Superior temporal gyrus (tissue), 1 donor: ENCODE data around the gene TRPM7.
"Not testable (repeated sequence)": the region's sequence is repeated elsewhere in the genome, so short reads cannot be mapped to it uniquely, and the experiment has no call there.

ENCODE experiments used
- DNase-seq: peaks from one replicate; pipeline ENCODE4 v3.0.0-alpha.2; 2016; ENCODE audit errors: extremely low spot score

Gene TRPM7, protein sequence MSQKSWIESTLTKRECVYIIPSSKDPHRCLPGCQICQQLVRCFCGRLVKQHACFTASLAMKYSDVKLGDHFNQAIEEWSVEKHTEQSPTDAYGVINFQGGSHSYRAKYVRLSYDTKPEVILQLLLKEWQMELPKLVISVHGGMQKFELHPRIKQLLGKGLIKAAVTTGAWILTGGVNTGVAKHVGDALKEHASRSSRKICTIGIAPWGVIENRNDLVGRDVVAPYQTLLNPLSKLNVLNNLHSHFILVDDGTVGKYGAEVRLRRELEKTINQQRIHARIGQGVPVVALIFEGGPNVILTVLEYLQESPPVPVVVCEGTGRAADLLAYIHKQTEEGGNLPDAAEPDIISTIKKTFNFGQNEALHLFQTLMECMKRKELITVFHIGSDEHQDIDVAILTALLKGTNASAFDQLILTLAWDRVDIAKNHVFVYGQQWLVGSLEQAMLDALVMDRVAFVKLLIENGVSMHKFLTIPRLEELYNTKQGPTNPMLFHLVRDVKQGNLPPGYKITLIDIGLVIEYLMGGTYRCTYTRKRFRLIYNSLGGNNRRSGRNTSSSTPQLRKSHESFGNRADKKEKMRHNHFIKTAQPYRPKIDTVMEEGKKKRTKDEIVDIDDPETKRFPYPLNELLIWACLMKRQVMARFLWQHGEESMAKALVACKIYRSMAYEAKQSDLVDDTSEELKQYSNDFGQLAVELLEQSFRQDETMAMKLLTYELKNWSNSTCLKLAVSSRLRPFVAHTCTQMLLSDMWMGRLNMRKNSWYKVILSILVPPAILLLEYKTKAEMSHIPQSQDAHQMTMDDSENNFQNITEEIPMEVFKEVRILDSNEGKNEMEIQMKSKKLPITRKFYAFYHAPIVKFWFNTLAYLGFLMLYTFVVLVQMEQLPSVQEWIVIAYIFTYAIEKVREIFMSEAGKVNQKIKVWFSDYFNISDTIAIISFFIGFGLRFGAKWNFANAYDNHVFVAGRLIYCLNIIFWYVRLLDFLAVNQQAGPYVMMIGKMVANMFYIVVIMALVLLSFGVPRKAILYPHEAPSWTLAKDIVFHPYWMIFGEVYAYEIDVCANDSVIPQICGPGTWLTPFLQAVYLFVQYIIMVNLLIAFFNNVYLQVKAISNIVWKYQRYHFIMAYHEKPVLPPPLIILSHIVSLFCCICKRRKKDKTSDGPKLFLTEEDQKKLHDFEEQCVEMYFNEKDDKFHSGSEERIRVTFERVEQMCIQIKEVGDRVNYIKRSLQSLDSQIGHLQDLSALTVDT (N-terminal part only)

DNA sequence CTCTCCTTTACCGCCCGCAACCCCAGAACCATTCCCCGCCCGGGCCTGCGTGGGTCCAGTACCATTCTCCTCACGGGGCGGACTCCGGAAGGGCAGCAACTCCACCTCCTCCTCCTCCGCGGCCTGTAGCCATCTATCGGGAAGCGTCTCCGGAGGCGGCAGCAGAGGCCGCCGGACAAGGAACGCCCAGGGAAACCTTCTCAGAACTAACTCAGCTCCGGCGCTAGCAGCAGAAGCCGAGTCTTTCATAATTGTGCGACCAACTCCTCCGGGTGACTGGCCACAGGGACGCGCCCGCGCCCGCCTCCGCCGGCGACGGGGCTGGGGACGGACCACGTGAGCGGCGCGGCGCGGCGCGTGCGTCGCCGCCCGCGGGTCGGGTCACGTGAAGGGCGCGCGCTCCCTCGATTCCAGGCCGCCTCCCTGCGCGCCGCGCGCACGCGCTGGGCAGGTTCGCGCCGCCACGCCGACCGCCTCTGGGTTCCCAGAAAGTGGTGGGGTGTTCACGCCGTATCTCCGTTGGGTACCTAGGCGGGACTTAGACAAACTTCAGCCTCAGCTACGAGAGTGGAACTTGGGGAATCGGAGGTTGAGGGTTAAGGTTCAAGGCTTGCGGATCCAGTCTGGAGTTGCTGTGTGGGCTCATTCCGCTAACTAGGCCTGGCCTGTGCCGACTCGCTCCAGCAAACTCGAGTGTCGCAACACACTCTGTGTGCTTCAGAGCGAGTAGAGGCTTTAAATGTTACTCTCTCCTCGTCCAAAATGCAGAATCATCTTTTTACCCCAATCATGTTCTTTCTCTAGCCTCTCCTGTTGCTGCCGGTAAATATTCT is at the start of gene TRPM7:
Gene TRPM7, minus strand, starts transcription at position 329 of the 833 bp plus-strand sequence. Its CDS starts 264 bp downstream, at position 65.
- peak; percentile 84 for DNase-seq

DNA sequence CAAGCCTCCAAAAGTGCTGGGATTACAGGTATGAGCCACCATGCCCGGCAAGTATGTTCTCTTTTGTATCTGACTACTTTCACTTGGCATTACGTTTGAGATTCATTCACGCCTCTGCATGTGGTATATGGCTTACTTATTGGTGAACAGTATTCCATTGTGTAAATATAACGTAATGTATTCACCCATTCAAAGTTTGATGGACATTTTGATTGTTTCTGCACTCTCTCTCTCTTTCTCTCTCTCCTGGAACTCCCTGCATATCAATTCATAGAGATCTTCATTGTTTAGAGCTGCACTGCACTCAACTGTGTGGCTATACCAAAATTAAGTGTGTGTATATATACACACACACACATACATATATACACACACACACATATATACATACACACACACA is 48.6 kb upstream of the TRPM7 start:
- peak; percentile 33 for DNase-seq

DNA sequence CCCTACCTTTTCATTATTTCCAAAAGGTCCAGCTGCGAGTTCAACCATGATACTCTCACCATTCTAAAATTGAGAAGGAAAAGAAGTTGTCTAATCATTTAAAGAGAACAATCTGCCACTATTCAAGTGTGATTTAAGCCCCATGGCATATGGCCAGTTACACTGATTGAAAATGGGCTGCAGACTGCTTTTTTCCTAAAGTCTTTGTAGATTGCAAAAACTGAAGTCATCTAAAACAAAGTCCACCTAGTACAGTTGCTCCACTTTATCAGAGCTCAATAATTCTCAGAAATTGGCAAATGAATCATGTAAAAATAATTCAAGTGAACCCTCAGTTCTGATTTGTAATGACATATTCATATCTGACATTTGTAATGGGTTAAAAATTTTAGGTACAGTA is 39.7 kb upstream of the TRPM7 start:
- no peak for DNase-seq

DNA sequence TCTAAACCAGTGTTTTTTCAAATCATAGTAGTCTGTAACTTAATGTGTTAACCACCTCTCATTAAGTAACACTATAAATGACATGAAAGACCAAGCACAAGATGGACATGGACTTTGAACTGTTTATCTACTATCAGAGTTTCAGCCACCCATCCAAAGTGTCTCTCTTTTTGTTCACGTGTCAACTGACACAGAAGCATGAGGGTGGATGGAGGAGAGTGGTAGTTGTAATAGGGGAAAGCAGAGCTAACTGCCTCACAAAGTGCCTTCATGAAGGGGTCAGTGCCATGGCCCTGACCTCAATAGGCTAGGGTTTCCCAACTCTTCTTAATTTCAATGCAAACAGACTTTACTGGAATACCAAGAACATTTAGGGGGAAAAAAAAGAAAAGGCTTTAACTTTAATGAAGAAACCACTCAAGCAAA is 32.1 kb upstream of the TRPM7 start:
- DNase-seq, result no peak

DNA sequence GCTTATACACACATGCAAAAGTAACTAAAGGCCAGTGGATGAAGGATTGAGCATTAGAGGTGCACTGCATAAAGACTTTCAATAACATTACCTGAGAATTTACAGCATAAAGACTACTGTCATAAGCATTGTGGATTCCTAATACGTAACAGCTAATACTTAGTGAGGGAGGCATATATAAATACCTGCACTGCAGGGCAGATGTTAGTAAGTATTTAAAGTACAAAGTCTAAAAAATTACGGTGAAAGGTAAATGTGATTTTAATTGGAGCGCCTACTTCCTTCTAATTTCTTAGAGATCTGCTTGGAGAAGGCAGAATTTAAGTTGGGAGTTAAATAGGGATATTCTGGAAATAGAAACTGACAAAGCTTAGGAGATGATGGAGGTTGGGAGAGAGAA is 25.4 kb upstream of the TRPM7 start:
- no peak for DNase-seq

DNA sequence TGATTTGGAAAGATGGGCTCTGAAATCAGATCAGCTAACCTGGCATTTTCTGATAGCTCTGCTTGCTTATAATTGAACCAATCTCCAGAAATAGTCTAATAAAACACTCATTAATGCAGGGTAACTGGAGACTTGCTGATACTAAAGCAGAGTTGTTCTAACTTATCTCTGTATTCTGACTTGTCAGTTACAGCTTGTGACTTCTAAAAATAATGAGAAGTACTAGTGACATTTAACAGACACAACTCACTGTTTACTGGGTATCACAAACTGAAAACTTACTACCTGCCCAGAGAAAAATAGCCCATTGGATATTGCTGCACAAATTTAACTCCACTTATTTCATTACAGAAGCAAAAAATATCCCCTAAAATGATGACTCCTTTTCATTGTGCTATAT is 24.0 kb upstream of the TRPM7 start:
- DNase-seq, result no peak

DNA sequence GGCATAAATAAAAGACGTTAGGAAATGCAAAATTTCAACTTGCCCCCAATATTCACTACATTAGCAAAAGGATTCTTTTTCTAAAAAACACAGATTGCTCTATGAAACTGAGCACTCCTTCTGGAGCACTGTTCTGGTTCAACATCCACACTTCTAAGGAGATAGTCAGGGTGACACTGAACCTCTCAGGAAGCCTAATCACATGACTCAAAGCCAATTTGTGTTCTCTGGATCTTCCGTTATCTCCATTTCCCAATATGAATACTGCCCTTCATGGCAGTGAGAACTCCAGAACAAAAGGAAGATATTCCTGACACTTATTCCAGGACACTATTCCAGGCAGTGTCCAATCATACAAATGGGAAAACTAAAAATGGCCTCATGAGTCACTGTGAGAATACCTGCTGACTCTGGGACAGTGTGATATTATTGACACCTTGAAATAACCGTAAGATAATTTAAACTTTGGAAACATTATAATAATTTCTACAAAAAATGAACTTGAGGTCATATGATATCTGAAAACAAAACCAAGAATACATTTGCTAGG is 21.4 kb upstream of the TRPM7 start:
- DNase-seq, result no peak

DNA sequence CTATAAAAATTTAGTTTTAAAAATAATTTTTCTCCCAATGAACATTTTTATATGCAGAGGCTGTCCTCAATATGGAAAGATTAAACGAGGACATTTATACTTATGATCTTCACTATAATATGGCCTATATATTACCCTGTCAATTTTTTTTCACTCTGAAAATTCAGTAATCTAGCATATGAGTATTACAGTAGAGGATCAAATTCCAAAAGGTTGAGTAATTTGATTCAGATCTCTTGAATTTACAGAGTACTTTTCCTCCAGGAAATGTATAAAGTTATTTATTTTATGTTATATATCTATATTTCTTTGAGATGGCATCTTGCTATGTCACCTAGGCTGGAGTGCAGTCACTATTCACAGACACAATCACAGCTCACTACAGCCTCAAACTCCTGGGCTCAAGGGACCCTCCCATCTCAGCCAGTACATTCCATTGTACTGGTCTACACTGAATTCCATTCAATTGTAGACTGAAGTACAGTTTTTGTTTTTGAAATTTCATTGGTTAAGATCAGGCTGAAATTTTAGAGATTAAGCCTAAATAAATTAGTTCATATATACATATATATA is 16.3 kb upstream of the TRPM7 start:
- DNase-seq, result no peak

DNA sequence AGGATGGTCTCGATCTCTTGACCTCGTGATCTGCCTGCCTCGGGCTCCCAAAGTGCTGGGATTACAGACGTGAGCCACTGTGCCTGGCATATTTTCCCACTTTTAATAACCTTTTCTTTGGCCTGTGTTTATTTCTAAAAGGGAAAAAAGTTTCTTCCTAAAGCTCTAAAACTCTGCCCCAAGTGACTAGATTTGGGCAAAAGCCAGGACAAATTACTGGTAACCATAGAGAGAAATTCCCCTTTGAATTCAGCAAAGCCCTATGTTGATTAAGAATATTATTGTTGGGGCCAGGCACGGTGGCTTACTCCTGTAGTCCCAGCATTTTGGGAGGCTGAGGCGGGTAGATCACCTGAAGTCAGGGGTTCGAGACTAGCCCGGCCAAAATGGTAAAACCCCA is 11.5 kb upstream of the TRPM7 start:
- DNase-seq, result no peak

DNA sequence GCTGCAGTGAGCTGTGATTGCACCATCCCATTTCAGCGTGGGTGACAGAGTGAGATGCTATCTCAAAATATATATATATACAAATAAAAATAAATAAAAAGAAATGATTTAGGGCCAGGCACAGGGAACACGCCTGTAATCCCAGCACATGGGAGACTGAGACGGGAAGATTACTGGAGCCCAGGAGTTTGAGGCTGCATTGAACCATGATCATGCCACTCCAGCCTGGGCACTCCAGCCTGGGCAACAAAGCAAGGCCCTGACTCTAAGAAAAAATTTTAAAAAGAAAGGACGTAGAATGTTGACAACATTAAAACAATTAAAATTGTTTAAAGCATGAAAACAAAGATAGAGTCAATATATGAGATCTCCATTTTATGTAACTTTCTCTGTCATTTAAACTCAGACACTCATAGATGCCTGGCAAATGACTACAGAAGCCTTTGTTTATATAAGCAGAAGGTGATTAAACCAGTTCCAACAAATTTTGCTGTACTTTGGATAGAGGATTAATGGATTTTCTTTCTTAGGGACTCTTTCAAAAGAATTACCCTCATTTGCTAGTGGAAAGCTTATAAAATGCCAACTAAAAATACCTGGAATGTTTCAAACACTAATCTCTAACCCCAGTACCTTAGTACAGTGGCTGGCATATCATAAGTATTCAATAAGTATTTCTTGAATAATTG is 10.7 kb upstream of the TRPM7 start:
- no peak for DNase-seq

DNA sequence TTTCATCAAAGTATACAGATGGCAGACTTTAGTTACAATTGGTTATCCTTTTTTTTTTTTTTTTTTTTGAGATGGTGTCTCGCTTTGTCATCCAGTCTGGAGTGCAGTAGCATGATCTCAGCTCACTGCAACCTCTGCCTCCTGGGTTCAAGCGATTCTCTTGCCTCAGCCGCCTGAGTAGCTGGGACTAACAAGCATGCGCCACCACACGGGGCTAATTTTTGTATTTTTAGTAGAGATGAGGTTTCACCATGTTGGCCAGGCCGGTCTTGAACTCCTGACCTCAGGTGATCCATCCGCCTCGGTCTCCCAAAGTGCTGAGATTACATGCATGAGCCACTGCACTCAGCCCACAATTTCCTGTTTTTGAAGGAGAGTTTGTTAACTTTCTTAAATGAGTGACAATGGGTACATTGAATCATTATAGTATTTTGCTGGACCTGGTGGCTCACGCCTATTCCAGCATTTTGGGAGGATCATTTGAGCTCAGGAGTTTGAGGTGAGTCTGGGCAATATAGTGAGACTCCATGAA is 8.1 kb upstream of the TRPM7 start:
- DNase-seq, result not testable (repeated sequence)

DNA sequence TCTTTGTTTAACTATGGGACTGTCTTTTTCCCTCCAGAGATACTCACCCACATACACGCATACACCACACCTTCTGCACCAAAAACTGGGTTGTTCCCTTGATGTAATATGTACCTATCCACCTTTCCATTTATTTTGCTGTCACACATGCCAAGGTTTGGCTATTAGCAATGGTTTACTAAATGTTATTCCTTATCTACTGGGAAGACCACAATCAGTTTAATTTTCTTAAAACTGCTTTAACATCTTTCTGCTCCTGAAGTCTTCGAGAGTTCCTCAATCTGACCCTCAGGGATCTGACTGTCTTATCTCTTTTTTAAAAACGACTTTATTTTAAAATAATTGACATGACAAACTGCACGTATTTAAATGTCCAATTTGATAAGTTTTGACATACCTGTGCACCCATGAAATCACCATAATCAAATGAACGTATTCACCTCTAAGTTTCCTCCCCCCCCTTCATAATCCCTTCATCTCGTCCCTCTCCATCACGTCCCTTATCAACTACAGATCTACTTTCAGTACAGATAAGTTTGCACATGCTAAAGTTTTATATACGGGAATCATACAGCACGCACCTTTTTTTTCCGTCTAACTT is 805 bp upstream of the TRPM7 start:
- no peak for DNase-seq

DNA sequence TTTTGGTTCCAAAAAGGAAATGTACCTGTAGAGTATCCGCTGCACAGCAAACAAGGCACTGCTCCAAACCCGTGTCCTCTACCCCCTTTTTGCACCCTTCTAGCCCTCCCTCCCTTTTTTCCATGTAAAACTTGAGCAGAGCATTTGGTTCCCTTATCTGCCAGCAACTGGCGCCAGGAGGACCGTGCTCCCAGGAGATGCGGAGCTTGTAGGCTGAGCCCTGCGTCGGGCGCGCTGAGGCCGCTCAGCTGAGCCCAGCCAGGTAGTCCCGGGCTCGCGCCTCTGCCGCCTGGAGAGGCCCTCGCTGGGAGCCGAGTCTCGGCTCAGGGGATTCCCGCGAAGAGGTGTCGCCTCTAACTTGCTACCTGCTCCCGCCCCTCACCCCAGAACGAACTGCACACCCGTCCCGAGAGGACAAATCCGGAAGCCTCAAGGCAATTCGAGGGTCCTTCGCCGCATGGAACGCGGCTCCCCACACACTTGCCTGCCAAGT is 575 bp downstream of the TRPM7 start:
- peak; percentile 49 for DNase-seq

DNA sequence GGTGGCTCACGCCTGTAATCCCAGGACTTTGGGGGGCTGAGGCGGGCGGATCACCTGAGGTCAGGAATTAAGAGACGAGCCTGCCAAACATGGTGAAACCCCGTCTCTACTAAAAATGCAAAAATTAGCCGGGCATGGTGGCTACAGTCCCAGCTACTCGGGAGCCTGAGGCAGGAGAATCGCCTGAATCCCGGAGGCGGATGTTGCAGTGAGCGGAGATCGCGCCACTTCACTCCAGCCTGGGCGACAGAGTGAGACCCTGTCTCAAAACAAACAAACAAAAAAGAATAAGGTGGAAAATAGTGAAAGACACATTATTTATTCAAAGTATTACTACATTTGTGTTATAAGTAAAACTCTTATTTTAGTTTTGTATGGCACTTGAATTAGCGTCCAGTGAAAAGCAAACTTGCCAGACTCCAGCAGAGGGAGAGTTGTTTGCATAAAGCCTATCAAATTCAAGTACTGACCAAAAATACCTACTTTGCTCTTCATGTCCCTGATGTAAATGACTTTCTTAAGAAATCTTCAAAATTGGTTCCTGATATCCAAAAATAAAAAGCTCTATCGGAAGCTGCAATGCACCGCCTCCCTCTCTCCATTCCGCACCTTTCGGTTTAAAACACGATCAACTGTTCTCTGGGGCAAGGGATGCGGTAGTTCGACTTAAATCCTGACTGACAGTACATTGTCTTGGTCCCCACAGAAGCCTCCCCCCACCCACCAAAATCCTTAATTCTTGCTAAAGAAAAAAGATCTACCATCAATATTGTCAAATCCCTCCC is 1.2 kb downstream of the TRPM7 start:
- DNase-seq, result peak; percentile 25

DNA sequence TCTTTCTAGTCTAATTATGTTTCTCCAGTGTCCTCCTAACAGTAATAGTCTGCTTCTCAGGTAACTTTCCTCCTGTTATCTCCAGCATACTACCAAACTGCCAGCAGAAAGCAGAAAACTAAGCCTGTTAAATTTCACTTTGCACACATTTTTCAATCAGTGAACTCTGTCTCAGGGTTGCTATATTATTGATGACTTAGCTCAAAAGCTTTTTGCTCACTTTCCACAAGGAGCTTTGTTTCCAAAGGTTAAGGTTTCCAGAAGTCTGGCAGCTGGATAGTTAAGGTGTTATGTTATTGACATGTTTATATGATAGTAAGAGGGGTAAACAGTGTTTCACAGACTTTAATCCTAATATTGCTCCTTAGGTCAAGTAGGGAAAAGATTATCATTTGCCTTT is 5.1 kb downstream of the TRPM7 start:
- DNase-seq, result no peak

DNA sequence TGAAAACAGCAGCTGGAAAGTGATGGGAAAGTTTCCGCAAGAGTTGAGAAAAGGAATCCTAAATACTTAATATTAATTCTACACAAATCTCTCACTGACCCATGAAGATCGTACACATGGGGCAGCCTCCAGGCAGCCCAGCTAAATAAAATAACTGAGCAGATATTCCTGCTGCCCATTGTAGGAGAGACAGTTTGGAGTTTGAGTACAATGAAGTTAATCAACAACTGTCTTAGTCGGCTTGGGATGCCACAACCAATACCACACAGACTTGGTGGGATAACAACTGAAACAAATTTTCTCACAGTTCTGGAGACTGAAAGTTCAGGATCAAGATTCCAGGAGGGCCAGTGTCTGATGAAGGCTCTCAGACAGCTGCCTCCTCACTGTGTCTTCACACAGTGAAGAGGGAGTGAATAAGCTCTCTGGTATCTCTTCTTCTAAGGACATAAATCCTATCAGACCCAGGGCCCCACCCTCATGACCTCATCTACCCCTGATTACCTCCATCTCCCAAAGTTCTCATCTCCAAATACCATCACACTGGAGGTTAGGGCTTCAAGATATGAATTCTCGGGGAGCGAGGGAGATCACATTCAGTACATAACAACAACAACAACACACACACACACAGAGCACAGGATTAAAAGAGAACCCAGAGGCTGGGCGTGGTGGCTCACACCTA is 9.7 kb downstream of the TRPM7 start:
- DNase-seq, result no peak

DNA sequence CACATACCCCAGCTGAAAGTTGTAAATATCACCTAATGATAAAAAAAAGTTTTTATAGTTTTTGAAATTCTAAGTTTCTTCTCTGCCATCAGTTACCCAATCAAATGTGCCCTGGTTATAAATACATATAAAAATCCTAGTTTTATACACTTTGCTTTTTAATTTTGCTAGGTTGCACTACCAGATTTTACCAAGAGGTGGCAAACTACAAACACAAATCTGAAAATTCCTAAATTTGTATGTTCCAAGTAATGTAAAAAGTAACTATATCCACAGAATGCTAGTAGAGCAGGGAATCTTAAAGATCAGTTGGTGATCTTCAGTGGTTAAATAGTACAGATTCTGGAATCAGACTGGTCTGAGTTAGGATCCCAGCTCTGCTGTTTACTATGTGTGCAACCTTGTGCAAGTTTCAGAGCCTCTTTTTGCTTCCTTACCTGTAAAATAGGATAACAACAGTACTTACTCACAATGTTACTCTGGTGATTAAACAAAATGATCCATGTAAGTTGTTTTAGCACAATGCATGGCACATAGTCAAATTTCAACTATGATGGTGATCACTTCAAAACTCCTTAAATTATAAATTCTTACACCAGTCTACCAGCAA is 11.0 kb downstream of the TRPM7 start:
- peak; percentile 79 for DNase-seq
